IgD-negative memory B cell (primary cell): ENCODE results near the gene SLX4. TPM values are rescaled to one million over a fixed set of nuclear protein-coding genes. Genes with fewer than 3 reads are reported as not detected.
"Not testable (repeated sequence)": the region's sequence is repeated elsewhere in the genome, so short reads cannot be mapped to it uniquely, and the experiment has no call there.

Source experiments
- H3K27ac Mint-ChIP-seq, 3 donors: one replicate each; pipeline ENCODE4 v1.8.0; 2020 to 2022; ENCODE audit warnings: mild to moderate bottlenecking in 3 of 3, mixed read lengths in 3 of 3, moderate library complexity in 1 of 3
- H3K27me3 Mint-ChIP-seq: one replicate; pipeline ENCODE4 v1.8.0; 2021; ENCODE audit warnings: mixed read lengths
- H3K36me3 Mint-ChIP-seq: one replicate; pipeline ENCODE4 v1.8.0; 2020; ENCODE audit warnings: mild to moderate bottlenecking, mixed read lengths
- H3K4me1 Mint-ChIP-seq, 3 donors: one replicate each; pipeline ENCODE4 v1.8.0; 2020 to 2022; ENCODE audit warnings: mixed read lengths in 3 of 3, mild to moderate bottlenecking in 1 of 3
- H3K4me3 Mint-ChIP-seq, 4 donors: one replicate each; pipeline ENCODE4 v1.8.0; 2020 to 2022; ENCODE audit warnings: mild to moderate bottlenecking in 4 of 4, mixed read lengths in 4 of 4, moderate library complexity in 3 of 4
- H3K9me3 Mint-ChIP-seq, 3 donors: one replicate each; pipeline ENCODE4 v1.8.0; 2020 to 2021; ENCODE audit warnings: mixed read lengths in 3 of 3, mild to moderate bottlenecking in 1 of 3
- polyA plus RNA-seq: library from polyadenylated mRNA; unstranded; fragments of 300-500 nt; fragmentation: Illumina TruSeq; gene quantifications from one replicate; pipeline ENCODE4 v1.2.3, GENCODE V29; 2021

Gene SLX4
- polyA plus RNA-seq, 1 donor from 2014 or later, result 1.4 TPM

DNA sequence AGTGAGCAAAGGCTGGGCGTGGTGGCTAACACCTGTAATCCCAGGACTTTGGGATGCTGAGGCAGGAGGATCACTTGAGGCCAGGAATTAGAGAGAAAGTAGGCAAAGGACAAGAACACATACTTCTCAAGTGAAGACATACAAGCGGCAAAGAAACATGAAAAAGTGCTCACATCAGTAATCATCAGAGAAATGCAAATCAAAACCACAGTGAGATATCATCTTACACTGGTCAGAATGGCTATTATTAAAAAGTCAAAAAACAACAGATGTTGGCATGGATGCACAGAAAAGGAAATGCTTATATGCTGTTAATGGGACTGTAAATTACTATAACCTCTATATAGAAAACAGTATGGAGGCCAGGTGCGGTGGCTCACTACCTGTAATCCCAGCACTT is 12.2 kb upstream of the SLX4 start:
- Mint-ChIP-seq H3K9me3 (no peaks in the 10 kb centered on the region), H3K27me3 (no peaks in the 10 kb centered on the region), H3K36me3 (no peaks in the 10 kb centered on the region), H3K4me3 (peak overlapping the region in 3 of 4 donors; percentile 6 to 86 (median 79)), H3K4me1 (peaks cover 36 to 46% (median 41%) of the 10 kb centered on the region in 3 donors), H3K27ac (no peak overlapping the region)

DNA sequence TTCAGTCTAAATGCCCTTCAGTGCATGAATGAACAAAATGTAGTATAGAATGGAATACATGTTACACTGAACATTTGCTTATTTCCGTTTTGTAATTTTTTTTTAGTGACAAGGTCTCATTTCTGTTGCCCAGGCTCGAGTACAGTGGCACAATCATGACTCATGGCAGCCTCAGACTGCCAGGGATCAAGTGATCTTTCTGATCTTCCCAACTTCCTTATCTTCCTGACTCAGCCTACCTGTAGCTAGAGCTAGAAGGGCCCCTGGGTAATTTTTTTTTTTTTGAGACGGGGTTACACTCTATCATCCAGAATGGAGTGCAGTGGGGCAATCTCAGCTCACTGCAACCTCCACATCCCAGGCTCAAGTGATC is 7.3 kb upstream of the SLX4 start:
- Mint-ChIP-seq H3K27ac (peak overlapping the region in 1 of 3 donors; percentile 58), H3K4me1 (peaks cover 28 to 34% (median 33%) of the 10 kb centered on the region in 3 donors), H3K4me3 (peak overlapping the region in 2 of 4 donors; percentile 17 to 58), H3K27me3 (no peaks in the 10 kb centered on the region), H3K9me3 (no peaks in the 10 kb centered on the region), H3K36me3 (peaks cover 8% of the 10 kb centered on the region)

DNA sequence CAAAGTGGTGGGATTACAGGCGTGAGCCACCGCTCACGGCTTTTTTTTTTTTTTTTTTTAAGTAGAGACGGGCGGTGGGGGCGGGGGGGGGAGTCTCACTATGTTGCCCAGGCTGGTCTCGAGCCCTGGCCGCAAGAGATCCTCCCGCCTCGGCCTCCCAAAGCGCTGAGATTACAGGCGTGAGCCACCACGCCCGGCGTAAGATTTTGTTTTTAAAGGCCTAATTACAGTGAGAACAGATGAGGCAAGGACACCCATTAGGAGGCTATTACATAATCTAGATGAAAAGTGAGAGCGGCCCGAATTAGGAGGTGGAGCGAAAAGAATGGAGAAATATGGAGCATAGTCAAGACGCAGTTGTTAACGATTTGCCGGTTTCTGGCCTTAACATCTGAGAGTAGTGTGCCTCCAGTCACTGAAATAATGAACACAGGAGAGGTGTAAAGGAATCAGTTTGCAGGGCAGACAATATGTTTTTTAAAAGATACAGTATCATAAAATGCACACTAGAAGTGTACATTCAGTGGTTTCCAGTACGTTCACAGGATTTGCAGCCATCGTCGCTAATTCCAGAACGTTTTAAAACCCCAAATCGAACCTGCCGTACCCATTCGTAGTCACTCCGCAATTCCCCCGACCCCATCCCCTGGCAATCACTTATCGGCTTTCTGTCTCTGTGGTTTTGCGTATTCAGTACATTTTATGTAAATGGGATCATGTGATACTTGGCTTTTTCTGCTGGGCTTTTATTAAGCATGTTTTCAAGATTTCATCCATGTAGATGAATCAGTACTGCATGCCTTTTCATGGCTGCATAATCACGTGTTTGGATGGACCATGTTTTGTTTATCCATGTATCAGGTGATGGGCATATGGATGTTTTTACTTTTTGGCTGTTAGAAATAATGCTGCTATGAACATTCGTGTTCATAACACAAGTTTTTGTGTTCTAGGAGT is 1.4 kb upstream of the SLX4 start:
- H3K4me3 Mint-ChIP-seq, result peak overlapping the region; percentile 91 to 99 (median 96)
- H3K4me1 Mint-ChIP-seq, result peaks cover 26 to 35% (median 32%) of the 10 kb centered on the region in 3 donors
- H3K27me3 Mint-ChIP-seq, result no peaks in the 10 kb centered on the region
- H3K9me3 Mint-ChIP-seq, result no peaks in the 10 kb centered on the region
- peaks cover 10% of the 10 kb centered on the region for H3K36me3 Mint-ChIP-seq
- H3K27ac Mint-ChIP-seq, result peak overlapping the region in 2 of 3 donors; percentile 77 to 95

DNA sequence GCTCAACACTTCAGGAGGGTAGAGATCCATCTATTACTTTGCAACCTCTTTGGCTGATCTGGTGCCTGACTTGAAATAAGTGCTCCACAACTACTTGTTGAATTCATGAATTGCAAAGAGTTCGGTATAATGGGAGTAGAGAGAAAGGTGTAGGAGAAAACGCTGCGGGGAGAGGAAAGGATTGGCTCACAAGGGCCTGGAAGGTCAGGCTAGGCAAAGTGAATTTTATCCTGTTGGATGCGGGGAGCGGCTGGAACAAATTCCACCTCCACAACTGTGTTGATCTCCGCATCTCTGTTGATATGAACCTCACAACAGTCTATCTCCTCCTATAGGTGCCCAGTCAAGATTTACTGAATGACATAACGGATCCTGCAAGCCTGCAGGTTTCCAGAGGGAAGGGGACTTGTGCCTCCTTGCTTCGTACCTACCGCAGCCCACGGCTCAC is 684 bp downstream of the SLX4 start:
- H3K27me3 Mint-ChIP-seq, result no peaks in the 10 kb centered on the region
- peak overlapping the region; percentile 94 to 100 (median 98) for H3K4me3 Mint-ChIP-seq
- no peaks in the 10 kb centered on the region for H3K9me3 Mint-ChIP-seq
- peaks cover 12% of the 10 kb centered on the region for H3K36me3 Mint-ChIP-seq
- H3K4me1 Mint-ChIP-seq, result peaks cover 31 to 46% (median 33%) of the 10 kb centered on the region in 3 donors
- peak overlapping the region; percentile 82 to 95 (median 90) for H3K27ac Mint-ChIP-seq

DNA sequence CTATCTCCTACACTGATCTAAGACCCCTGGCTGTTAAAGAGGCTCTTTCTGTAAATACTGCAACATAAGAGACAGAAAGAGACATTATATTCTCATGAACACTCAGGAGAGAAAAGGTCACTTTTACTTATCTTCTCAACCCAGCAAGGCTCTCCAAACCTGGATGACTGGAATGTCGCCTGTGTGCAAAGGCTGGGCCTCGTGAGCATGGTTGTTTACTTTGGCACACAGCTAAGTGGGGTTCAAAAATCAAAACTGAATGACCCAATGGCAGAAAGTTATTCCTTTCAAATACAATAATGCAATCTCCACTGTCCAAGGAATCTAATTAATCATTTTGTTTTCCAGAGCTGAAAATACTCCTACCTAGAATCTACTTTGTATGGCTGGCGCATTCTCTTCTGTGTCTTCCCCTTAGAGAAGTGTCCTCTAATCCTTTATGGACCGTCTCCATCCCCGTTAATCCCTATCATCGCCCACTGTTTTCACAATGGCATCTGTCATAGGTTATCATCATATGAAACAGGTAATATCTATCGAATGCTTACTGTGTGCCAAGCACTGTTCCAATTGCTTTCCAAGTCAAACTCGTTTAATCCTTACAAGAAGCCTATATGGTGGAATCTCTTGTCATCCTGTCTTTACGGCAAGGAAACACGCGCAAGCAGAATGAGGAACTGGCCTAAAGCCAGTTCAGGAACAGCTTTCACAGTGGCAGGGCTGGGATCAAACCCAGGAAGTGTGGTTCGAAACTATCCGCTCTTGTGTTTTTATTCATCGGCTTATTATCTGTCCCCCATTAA is 1.3 kb downstream of the SLX4 start:
- Mint-ChIP-seq H3K4me1 (peaks cover 31 to 43% (median 33%) of the 10 kb centered on the region in 3 donors), H3K4me3 (peak overlapping the region; percentile 94 to 100 (median 98)), H3K27me3 (no peaks in the 10 kb centered on the region), H3K27ac (peak overlapping the region in 2 of 3 donors; percentile 82 to 95), H3K9me3 (no peaks in the 10 kb centered on the region), H3K36me3 (peaks cover 9% of the 10 kb centered on the region)

DNA sequence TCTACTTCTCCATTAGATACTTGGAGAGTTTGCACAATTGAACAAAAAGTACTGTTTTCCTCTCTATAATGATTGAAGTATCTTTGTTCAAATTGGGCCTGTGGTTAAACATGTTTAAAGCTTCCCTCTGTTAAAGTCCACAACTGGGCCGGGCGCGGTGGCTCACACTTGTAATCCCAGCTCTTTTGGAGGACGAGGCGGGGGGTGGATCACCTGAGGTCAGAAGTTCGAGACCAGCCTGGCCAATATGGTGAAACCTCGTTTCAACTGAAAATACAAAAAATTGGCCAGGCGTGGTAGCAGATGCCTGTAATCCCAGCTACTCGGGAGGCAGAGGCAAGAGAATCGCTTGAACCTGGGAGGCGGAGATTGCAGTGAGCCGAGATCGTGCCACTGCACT is 2.4 kb downstream of the SLX4 start:
- Mint-ChIP-seq H3K27ac (peak overlapping the region in 1 of 3 donors; percentile 8), H3K4me1 (peaks cover 28 to 39% (median 33%) of the 10 kb centered on the region in 3 donors), H3K4me3 (peak overlapping the region in 1 of 4 donors; percentile 94)
- not testable (repeated sequence) for H3K36me3 Mint-ChIP-seq, H3K27me3 Mint-ChIP-seq, H3K9me3 Mint-ChIP-seq

DNA sequence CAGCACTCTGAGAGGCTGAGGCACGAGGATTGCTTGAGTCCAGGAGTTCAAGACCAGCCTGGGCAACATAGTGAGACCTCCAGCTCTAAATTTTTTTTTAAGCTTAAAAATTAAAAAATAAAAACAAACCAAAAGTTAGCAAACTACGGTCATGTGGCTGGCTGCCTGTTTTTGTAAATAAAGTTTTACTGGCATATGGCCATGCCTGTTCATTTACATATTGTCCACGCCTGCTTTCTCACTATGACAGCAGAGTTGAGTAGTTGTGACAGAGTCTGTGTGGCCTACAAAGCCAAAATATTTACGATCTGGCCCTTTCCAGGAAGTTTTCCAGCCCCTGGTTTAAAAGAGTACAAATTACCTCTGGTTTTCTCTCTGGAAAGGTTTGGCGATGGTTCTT is 3.3 kb downstream of the SLX4 start:
- H3K4me3 Mint-ChIP-seq, result no peak overlapping the region
- peaks cover 22 to 34% (median 28%) of the 10 kb centered on the region in 3 donors for H3K4me1 Mint-ChIP-seq
- H3K36me3 Mint-ChIP-seq, result peaks cover 8% of the 10 kb centered on the region
- no peaks in the 10 kb centered on the region for H3K27me3 Mint-ChIP-seq
- H3K9me3 Mint-ChIP-seq, result no peaks in the 10 kb centered on the region
- H3K27ac Mint-ChIP-seq, result no peak overlapping the region

DNA sequence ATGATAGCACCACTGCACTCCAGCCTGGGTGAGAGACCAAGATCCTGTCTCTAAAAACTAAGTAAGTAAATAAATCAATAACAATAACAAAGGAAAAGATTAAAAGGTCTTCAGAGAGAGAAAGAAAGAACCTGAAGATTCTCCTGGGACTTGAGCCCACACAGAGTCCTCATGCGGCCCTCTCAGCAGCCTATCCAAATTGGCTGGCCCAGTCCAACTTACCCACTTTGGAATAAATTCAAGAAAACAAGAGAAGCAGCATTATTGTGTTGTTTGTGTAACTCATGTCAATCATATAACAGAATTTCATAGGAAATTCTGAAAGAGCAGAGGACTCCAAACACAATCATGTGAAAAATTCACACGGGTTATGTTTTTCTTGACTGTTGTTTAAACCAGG is 3.8 kb downstream of the SLX4 start:
- Mint-ChIP-seq H3K27me3 (no peaks in the 10 kb centered on the region), H3K4me1 (peaks cover 18 to 30% (median 24%) of the 10 kb centered on the region in 3 donors), H3K36me3 (peaks cover 6% of the 10 kb centered on the region), H3K4me3 (peak overlapping the region in 3 of 4 donors; percentile 68 to 74 (median 72)), H3K9me3 (no peaks in the 10 kb centered on the region), H3K27ac (peak overlapping the region in 1 of 3 donors; percentile 66)

DNA sequence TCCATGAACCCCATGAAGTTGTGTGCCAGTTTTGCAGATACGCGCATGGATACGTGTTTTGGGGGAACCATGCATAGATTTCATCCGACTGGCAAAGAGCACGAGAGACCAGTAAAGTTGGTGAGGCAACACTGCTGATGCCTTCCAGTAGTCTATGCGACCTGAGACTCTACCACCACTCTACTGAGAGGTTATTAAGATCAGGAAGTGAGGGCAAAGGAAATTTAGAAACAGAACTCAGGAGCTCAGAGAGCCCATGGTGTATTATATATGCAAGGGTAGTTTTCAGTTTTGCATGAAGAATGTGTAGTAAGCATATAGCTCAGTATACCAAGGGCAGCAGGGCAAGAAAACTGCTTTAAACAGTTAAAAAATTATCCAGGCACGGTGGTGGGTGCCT is 4.2 kb downstream of the SLX4 start:
- no peaks in the 10 kb centered on the region for H3K9me3 Mint-ChIP-seq
- H3K27me3 Mint-ChIP-seq, result no peaks in the 10 kb centered on the region
- H3K27ac Mint-ChIP-seq, result peak overlapping the region in 1 of 3 donors; percentile 66
- H3K4me3 Mint-ChIP-seq, result peak overlapping the region in 3 of 4 donors; percentile 52 to 72 (median 68)
- H3K4me1 Mint-ChIP-seq, result peaks cover 16 to 28% (median 22%) of the 10 kb centered on the region in 3 donors
- peaks cover 5% of the 10 kb centered on the region for H3K36me3 Mint-ChIP-seq

DNA sequence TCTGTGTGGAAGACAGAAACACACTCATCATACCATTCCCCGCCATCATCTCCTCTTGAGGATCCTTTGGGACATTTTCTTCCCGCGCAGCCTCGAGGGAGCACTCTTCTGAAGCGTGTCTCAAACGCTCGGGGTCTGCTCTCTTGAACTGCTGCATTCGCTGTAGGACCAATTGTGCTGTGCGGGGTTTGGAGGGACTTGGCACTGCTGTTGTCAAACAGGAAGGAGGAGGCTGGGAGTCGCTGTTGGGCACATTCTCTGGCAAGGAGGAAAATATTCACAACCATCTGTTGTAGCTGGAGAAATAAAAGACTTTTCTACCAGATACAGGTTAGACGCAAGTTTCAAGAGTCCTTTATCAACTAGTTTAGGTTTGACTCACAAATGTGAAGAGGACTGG is 5.0 kb downstream of the SLX4 start:
- Mint-ChIP-seq H3K4me3 (no peak overlapping the region), H3K27ac (peak overlapping the region in 1 of 3 donors; percentile 71), H3K9me3 (no peaks in the 10 kb centered on the region), H3K4me1 (peaks cover 12 to 23% (median 16%) of the 10 kb centered on the region in 3 donors), H3K27me3 (no peaks in the 10 kb centered on the region), H3K36me3 (peaks cover 3% of the 10 kb centered on the region)

DNA sequence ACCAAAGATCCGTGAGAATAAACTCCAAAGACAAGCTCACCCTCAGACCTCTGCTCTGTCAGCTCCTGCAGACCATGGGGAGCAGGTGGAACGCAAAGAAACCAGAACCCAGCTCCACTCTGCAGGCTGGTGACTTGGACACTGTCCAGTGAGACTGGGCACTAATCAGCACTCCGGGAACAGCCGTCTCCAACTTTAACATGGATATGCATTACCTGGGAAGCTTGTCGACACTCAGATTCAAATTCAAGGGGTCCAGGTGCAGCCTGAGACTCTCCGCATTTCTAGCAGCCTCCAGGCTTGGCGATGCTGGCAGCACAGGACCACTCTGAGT is 9.1 kb downstream of the SLX4 start:
- Mint-ChIP-seq H3K4me3 (no peak overlapping the region), H3K36me3 (peaks cover 5% of the 10 kb centered on the region), H3K27ac (no peak overlapping the region), H3K27me3 (no peaks in the 10 kb centered on the region), H3K4me1 (peaks cover 2 to 7% (median 4%) of the 10 kb centered on the region in 3 donors), H3K9me3 (no peaks in the 10 kb centered on the region)

DNA sequence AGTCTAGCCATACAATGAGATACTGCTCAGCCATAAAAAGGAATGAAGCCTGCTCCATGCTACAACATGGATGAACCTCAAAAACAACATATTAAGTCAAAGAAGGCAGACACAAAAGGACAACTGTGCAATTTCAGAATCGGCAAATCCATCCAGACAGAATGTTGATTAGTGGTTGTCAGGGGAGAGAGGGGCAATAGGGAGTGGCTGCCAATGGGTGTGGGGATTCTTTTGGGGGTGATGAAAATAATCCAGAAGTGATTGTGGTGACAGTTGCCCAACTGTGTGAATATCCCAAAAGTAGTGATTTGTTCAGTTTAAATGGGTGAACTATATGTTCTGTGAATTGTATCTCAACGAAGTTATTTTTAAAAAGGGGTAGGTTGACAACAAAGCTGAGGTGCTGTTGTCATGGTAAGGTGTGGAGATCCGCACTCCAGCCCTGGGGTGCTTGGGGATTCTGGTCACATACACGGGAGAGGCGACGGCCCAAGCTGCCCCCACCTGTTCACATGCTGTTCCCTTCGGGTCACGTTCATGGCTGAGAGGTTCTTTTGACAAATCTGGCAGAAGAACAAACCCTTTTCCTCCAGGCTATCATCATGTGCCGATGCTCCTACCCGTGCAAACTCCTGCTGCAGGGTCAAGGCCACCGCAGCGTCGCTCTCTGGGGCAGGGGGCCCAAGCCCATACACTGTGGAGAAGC is 9.6 kb downstream of the SLX4 start:
- H3K4me1 Mint-ChIP-seq, result peaks cover 0 to 3% (median 0%) of the 10 kb centered on the region in 3 donors
- no peaks in the 10 kb centered on the region for H3K9me3 Mint-ChIP-seq
- H3K27ac Mint-ChIP-seq, result no peak overlapping the region
- no peaks in the 10 kb centered on the region for H3K27me3 Mint-ChIP-seq
- H3K4me3 Mint-ChIP-seq, result no peak overlapping the region
- H3K36me3 Mint-ChIP-seq, result peaks cover 5% of the 10 kb centered on the region

DNA sequence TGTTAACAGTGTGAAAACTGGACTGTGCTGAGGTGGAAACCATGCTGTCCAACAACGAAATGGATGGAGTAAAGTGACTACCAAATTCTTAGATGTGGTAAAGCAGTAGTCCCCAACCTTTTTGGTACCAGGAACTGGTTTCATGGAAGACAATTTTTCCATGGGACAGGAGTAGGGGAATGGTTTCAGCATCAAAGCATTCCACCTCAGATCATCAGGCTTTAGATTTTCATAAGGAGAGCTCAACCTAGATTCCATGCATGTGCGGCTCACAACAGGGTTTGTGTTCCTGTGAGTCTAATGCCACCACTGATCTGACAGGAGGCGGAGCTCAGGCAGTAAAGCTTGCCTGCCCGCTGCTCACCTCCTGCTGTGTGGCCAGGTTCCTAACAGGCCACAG is 11.5 kb downstream of the SLX4 start:
- Mint-ChIP-seq H3K4me1 (no peaks in the 10 kb centered on the region), H3K27me3 (no peaks in the 10 kb centered on the region)

DNA sequence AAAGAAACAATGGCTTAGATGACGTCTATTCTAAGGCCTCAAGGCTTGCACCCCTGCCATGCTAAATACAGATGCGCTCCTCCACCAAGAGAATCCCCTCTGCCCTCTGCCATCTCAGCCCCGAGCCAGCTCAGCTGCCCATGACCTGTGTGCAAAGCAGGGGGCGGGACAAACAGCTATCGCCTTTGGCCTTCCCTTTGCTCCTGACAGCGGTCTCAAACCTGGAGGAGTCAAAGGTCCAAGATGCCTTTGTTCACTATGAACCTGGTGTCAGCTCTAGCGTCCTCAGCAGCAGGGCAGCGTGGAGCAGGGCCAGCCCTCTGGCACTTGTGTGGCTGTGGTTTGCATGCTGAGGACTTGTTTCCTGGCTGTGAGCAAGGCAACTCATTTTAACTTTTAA is 12.3 kb downstream of the SLX4 start:
- no peak overlapping the region for H3K4me3 Mint-ChIP-seq
- H3K4me1 Mint-ChIP-seq, result no peaks in the 10 kb centered on the region
- peaks cover 3% of the 10 kb centered on the region for H3K36me3 Mint-ChIP-seq
- no peak overlapping the region for H3K27ac Mint-ChIP-seq
- no peaks in the 10 kb centered on the region for H3K27me3 Mint-ChIP-seq
- H3K9me3 Mint-ChIP-seq, result no peaks in the 10 kb centered on the region

More for the DNA sequence above, 11.5 kb downstream of the SLX4 start:
- Mint-ChIP-seq H3K36me3 (peaks cover 3% of the 10 kb centered on the region), H3K27ac (no peak overlapping the region), H3K9me3 (no peaks in the 10 kb centered on the region), H3K4me3 (no peak overlapping the region)
